ENCODE results near the gene ZSCAN12.

Gene ZSCAN12

DNA sequence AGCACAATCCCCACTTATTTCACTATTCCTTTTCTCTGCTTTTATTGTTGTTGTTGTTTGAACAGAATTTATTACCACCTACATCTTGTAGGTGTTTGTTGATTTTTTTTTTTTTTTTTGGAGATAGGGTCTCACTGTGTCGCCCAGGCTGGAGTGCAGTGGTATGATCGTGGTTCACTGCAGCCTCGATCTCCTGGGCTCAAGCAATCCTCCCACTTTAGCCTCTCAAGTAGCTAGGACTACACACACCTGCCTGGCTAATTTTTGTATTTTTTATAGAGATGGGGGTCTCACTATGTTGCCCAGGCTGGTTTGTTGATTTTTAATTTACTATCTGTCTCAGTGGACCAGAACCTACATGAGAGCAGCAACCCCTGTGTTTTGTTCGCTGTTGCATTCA is 3.6 kb downstream of the ZSCAN12 start:
- in situ Hi-C loops (cut with MboI; ENCODE audit: low sequenced_read_pairs) = no loop called here

- in situ Hi-C loops (cut with MboI; ENCODE audit: low sequenced_read_pairs) = no loop called here
Measured at GRCh38 chr6:28393912-28394662, 5.5 kb downstream of the ZSCAN12 start.

- in situ Hi-C loops (cut with MboI; ENCODE audit: low sequenced_read_pairs) = no loop called here
Measured at GRCh38 chr6:28390688-28391087, 8.9 kb downstream of the ZSCAN12 start.

DNA sequence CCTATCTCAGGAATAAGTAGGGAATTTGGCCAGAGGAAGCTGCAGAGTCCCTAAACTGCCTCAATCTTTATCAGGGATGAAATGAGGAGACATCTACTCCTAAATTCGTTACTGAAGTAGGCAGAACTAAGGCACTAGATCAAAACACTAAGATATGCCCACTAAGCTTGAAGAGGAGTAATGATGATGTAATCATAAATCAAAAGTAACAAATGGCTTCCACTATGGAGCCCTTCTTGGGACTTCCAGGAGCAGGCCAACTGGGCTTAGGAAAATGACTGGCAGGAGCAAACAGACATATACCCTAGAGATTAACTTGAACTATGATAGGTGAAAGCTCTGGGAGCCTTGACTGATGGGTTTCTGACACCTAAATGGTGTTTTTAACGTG is 15.4 kb downstream of the ZSCAN12 start:
- in situ Hi-C loops (cut with MboI; ENCODE audit: low sequenced_read_pairs) = no loop called here

GRCh38 chr6:28383235-28384142 is 16.1 kb downstream of the ZSCAN12 start:
- in situ Hi-C loops (cut with MboI; ENCODE audit: low sequenced_read_pairs) = no loop called here

DNA sequence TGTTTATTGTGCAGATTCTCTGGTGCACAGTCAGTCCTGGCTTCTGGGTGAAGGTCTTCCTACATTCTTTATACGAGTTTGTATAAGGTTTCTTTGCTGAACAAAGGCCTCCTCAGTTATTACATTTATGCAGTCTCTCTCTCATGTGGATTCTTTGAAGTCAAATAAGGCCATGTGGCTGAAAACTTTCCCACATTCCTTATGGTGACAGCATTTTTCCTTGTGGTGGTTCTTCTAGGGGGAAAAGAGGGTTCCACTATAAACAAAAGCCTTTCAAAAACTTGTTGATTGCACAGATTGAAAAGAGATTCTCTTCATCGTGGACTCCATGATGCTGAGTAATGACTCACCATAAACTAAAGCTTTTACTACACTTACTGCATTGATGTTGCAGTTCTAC is 19.2 kb downstream of the ZSCAN12 start:
- in situ Hi-C loops (cut with MboI; ENCODE audit: low sequenced_read_pairs) = no loop called here

DNA sequence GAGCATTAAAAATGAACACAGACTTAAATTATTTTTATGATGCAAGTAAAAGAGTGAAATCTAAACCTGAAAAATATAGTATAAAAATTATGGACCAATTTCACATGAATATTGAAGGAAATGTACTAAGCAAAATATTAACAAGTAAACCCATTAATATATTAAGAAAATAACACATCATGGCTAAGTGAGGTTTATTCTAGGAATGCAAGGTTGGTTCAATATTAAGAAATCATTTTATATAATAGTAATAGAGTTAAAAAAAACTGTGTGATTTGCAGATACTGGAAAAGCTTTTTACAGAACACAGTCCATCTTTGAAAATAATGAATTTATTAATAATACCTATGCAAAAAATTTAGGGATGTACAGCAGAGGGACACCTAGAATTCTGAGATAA is 20.9 kb downstream of the ZSCAN12 start:
- in situ Hi-C loops (cut with MboI; ENCODE audit: low sequenced_read_pairs) = no loop called here

DNA sequence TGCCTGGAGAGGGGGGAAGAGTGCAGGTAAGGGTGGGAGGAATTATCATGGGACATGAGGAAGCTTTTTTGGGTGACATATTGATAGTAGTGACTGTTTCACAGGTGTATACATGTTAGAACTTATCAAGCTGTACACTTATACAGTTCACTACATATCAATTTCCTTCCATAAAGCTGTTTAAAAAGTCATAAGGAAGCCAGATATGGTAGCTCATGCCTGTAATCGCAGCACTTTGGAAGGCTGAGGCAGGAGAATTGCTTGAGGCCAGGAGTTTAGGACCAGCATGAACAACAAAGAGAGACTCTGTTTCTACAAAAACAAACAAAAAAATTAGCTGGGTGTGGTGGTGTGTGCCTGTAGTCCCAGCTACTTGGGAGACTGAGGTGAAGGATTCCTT is 21.7 kb downstream of the ZSCAN12 start:
- in situ Hi-C loops (cut with MboI; ENCODE audit: low sequenced_read_pairs) = no loop called here

DNA sequence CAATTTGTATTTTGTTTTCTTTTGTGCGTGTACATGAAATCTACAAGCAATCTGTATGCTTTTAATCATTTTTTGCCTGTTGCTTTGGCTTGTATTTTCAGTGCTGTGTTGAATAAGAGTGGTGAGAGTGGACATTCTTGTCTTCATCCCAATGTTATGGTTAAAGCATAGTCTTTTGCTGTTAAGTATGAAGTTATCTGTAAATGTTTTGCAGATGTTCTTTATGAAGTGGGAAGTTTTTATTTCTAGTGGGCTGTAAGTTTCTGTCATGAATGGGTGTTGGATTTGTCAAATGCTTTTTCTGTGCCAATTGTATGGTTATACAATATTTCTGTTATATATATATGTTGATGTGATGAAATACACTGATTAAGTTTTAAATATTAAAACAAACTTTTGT is 25.6 kb downstream of the ZSCAN12 start:
- in situ Hi-C loops (cut with MboI; ENCODE audit: low sequenced_read_pairs) = loop anchor here (25.0 kb wide), 1 partner anchor 1212 kb away; no protein-coding TSS in a partner anchor

DNA sequence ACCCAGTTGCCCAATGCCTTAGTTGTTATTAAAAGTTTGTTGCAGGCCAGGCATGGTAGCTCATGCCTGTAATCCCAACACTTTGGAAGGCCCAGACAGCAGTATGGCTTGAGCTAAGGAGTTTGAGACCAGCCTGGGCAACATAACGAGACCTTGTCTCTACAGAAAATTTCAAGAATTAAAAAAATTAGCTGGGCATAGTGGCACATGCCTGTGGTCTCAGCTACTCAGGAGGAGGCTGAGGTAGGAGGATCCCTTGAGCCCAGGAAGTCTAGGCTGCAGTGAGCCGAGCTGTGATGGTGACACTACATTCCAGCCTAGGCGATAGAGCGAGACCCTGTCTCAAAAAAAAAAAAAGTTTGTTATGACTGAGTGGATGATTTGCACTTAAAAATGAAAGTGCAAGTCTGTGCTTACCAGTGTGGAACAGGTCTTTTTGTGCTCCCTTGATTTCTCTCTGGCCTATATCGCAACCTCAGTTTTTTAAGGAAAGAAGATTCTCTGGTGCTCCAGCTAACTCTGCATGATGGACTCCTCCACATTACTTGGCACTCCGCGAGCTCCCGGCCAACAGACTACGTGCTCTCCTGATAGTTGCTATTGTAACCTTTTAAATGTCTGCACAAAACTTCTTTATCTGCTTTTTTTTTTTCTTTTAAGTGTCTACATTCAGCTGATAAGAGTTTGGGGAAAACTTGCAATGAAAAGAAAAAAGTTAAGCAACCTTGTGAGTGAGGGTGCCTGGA is 27.7 kb downstream of the ZSCAN12 start:
- in situ Hi-C loops (cut with MboI; ENCODE audit: low sequenced_read_pairs) = loop anchor here (25.0 kb wide), 1 partner anchor 1210 kb away; no protein-coding TSS in a partner anchor

DNA sequence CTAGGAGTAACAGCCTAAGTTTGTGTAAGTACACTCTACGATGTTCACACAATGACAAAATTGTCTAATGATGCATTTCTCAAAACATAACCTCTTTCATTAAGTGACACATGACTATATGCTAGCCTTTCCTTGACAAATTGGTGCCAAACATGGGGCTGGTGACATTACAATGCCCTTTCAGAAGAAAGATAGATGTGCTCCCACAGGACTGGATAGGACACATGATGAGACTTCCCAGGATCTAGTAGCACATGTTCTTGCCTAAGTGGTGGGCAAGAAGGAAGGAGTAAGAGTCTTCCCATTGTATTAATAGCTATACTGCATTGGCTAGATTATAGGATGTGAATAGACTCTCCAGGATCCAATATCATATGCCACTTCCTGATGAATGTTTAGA is 28.3 kb downstream of the ZSCAN12 start:
- in situ Hi-C loops (cut with MboI; ENCODE audit: low sequenced_read_pairs) = loop anchor here (25.0 kb wide), 1 partner anchor 1209 kb away; no protein-coding TSS in a partner anchor

DNA sequence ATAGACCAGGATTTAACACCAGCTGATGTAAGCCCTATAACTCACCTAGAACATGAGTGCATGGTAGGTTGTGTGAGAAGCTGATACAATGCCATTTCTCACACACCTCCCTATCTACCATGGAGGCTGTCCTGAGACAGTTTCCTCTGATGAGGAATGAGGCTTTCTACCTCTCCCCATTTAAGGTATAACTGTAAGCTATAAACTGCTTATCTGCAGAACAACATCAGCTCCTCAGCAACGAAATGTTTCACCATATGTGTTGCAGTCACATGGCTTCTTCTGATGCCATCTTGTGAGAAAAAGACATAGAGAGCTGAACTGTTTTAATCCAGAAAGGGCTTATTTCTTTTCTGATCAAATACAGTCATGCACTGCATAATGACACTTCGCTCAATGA is 29.1 kb downstream of the ZSCAN12 start:
- in situ Hi-C loops (cut with MboI; ENCODE audit: low sequenced_read_pairs) = loop anchor here (25.0 kb wide), 1 partner anchor 1208 kb away; no protein-coding TSS in a partner anchor

DNA sequence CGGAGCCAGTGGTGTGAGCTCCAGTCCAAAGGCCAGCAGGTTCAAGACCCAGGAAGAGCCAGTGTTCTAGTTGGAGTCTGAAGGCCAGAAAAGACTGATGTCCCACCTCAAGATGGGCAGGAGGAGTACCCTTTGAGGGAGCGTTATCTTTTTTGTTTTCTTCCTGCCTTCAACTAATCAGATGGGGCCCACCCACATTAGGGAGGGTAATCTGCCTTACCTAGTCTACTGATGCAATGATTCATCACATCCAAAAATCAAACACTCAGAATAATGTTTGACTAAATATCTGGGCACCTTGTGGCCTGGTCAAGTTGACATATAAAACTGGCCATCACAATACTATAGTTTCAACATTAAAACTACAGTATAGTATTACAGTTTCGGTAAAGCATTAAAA is 30.1 kb downstream of the ZSCAN12 start:
- in situ Hi-C loops (cut with MboI; ENCODE audit: low sequenced_read_pairs) = loop anchor here (25.0 kb wide), 1 partner anchor 1207 kb away; no protein-coding TSS in a partner anchor

GRCh38 chr6:28368522-28368921 is 31.0 kb downstream of the ZSCAN12 start:
- in situ Hi-C loops (cut with MboI; ENCODE audit: low sequenced_read_pairs) = loop anchor here (25.0 kb wide), 1 partner anchor 1206 kb away; no protein-coding TSS in a partner anchor

DNA sequence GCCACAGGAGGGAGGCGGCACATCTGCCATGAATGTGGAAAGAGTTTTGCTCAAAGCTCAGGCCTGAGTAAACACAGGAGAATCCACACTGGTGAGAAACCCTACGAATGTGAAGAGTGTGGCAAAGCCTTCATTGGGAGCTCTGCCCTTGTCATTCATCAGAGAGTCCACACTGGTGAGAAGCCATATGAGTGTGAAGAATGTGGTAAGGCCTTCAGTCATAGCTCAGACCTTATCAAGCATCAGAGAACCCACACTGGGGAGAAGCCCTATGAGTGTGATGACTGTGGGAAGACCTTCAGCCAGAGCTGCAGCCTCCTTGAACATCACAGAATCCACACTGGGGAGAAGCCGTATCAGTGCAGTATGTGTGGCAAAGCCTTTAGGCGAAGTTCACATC is 34.0 kb downstream of the ZSCAN12 start:
- in situ Hi-C loops (cut with MboI; ENCODE audit: low sequenced_read_pairs) = loop anchor here (25.0 kb wide), 1 partner anchor 1203 kb away; no protein-coding TSS in a partner anchor

- in situ Hi-C loops (cut with MboI; ENCODE audit: low sequenced_read_pairs) = loop anchor here (25.0 kb wide), 1 partner anchor 1199 kb away; no protein-coding TSS in a partner anchor
Measured at GRCh38 chr6:28360961-28361360, 38.6 kb downstream of the ZSCAN12 start.

- in situ Hi-C loops (cut with MboI; ENCODE audit: low sequenced_read_pairs) = loop anchor here (25.0 kb wide), 1 partner anchor 1197 kb away; no protein-coding TSS in a partner anchor
Measured at GRCh38 chr6:28359562-28359961, 40.0 kb downstream of the ZSCAN12 start.

GRCh38 chr6:28357036-28357435 is 42.5 kb downstream of the ZSCAN12 start:
- in situ Hi-C loops (cut with MboI; ENCODE audit: low sequenced_read_pairs) = loop anchor here (25.0 kb wide), 1 partner anchor 1195 kb away; no protein-coding TSS in a partner anchor

- in situ Hi-C loops (cut with MboI; ENCODE audit: low sequenced_read_pairs) = loop anchor here (25.0 kb wide), 1 partner anchor 1194 kb away; no protein-coding TSS in a partner anchor
Measured at GRCh38 chr6:28356666-28357020, 42.9 kb downstream of the ZSCAN12 start.
